Esophagus muscularis mucosa (tissue), 4 donors: ENCODE measurements around the gene MLKL. TPM values are rescaled to one million over a fixed set of nuclear protein-coding genes. Genes with fewer than 3 reads are reported as not detected.

Experiments
- DNase-seq: peaks from one replicate; pipeline ENCODE4 v3.0.0-alpha.2; 2017; ENCODE audit errors: extremely low spot score
- H3K27ac ChIP-seq, 4 donors: fragments of 200-600 bp; sonication (generic); replicated peaks in 1 of 4; 1 replicate in 3 of 4; 2 replicates in 1 of 4; pipeline ENCODE4 v1.5.1; 2016 to 2019; ENCODE audit warnings: mild to moderate bottlenecking in 1 of 4
- H3K27me3 ChIP-seq, 4 donors: fragments of 200-600 bp; sonication (generic); one replicate each; pipeline versions ENCODE4 v1.5.1 to v1.6.0; 2016 to 2019
- H3K36me3 ChIP-seq, 4 donors: fragments of 200-600 bp; sonication (generic); one replicate each; pipeline ENCODE4 v1.5.1; 2016 to 2019
- H3K4me1 ChIP-seq, 4 donors: fragments of 200-600 bp; sonication (generic); one replicate each; pipeline ENCODE4 v1.5.1; 2016 to 2019
- H3K4me3 ChIP-seq, 4 donors: fragments of 200-600 bp; sonication (generic); 1 replicate in 2 of 4; 2 replicates in 2 of 4; pipeline ENCODE4 v1.5.1; 2016 to 2019; ENCODE audit warnings: mild to moderate bottlenecking in 4 of 4, moderate library complexity in 1 of 4
- H3K9me3 ChIP-seq, 4 donors: fragments of 200-600 bp; sonication (generic); 1 replicate in 3 of 4; 2 replicates in 1 of 4; pipeline ENCODE4 v1.5.1; 2016 to 2019
- CTCF ChIP-seq, 3 experiments: fragments of 200-600 bp in 2 of 3; fragments of 450-650 bp in 1 of 3; sonication (generic) in 2 of 3; IDR thresholded peaks; one replicate each; pipeline ENCODE4 v1.5.1; 2017 to 2019; ENCODE audit warnings: antibody characterized with exemption in 3 of 3, mild to moderate bottlenecking in 2 of 3, moderate library complexity in 1 of 3
- EP300 ChIP-seq: sonication (generic); formaldehyde crosslinking; IDR thresholded peaks from one replicate; pipeline ENCODE4 v1.6.1; 2017; ENCODE audit warnings: antibody characterized with exemption
- POLR2A ChIP-seq: fragments of 450-650 bp; IDR thresholded peaks from one replicate; pipeline ENCODE4 v1.6.1; 2017; ENCODE audit warnings: antibody characterized with exemption, moderate library complexity, mild to moderate bottlenecking, low read depth
- POLR2AphosphoS5 ChIP-seq, 2 donors: sonication (generic); formaldehyde crosslinking; IDR thresholded peaks; one replicate each; pipeline ENCODE4 v1.6.1; 2017; ENCODE audit warnings: antibody characterized with exemption in 2 of 2
- WGBS: methylation state at CpG from one replicate; pipeline ENCODE4 v1.1.5; 2018; 5-methylcytosine and 5-hydroxymethylcytosine counted together
- intact Hi-C: fragments of 100-400 bp; cut with DNase I; formaldehyde crosslinking; loops from one replicate; pipeline ENCODE4 v1.15.1; 2023
- total RNA-seq, 4 donors: library from RNA; depleted of rRNA; stranded (reverse); fragments of >200 nt; gene quantifications; one replicate each; pipeline versions ENCODE4 v1.1.0 to v1.2.1, GENCODE V29; 2016

MLKL gene
- total RNA-seq, 4 donors from 2014 or later = 5.8 to 19.9 (median 7.3) TPM

- no peaks in the 10 kb centered on the region for H3K36me3 ChIP-seq
- intact Hi-C loops = no loop called here
- peaks cover 0 to 26% (median 0%) of the 10 kb centered on the region in 4 donors for H3K27me3 ChIP-seq
- no peak overlapping the region for H3K27ac ChIP-seq
- DNase-seq = no peak
- H3K4me1 ChIP-seq = peaks cover 0 to 7% (median 2%) of the 10 kb centered on the region in 4 donors
- TF ChIP-seq EP300 (no peak), CTCF (IDR thresholded peaks at IDR 0.05) (no peak), POLR2AphosphoS5 (IDR thresholded peaks at IDR 0.05) (no peak), POLR2A (no peak)
- 97% methylated on average over 5 of the region's 15 CpGs for WGBS
- H3K9me3 ChIP-seq = no peaks in the 10 kb centered on the region
- H3K4me3 ChIP-seq = no peak overlapping the region
Measured at GRCh38 chr16:74732707-74733350, 32.2 kb upstream of the MLKL start.

- Histone ChIP-seq H3K4me1 (peaks cover 0 to 7% (median 2%) of the 10 kb centered on the region in 4 donors), H3K4me3 (no peak overlapping the region), H3K36me3 (no peaks in the 10 kb centered on the region), H3K27me3 (peaks cover 0 to 24% (median 0%) of the 10 kb centered on the region in 4 donors), H3K27ac (no peak overlapping the region), H3K9me3 (peaks cover 0 to 6% (median 2%) of the 10 kb centered on the region in 4 donors)
- intact Hi-C loops = no loop called here
- WGBS = 89% methylated on average over 8 of the region's 8 CpGs
- DNase-seq = no peak
- TF ChIP-seq POLR2A = no peak
- TF ChIP-seq EP300 = no peak
- TF ChIP-seq POLR2AphosphoS5 (IDR thresholded peaks at IDR 0.05) = no peak
- TF ChIP-seq CTCF (IDR thresholded peaks at IDR 0.05) = no peak
Measured at GRCh38 chr16:74731853-74732477, 31.3 kb upstream of the MLKL start.

GRCh38 chr16:74729783-74730683 is 29.4 kb upstream of the MLKL start:
- intact Hi-C loops = no loop called here
- Histone ChIP-seq H3K27ac (no peak overlapping the region), H3K9me3 (peaks cover 0 to 10% (median 7%) of the 10 kb centered on the region in 4 donors), H3K27me3 (peaks cover 0 to 19% (median 0%) of the 10 kb centered on the region in 4 donors), H3K4me3 (no peak overlapping the region), H3K36me3 (no peaks in the 10 kb centered on the region), H3K4me1 (peaks cover 0 to 10% (median 7%) of the 10 kb centered on the region in 4 donors)
- TF ChIP-seq CTCF (IDR thresholded peaks at IDR 0.05) (no peak), POLR2A (no peak), POLR2AphosphoS5 (IDR thresholded peaks at IDR 0.05) (no peak), EP300 (no peak)
- 52% methylated on average over 9 of the region's 11 CpGs for WGBS
- DNase-seq = no peak

GRCh38 chr16:74727903-74728302 is 27.2 kb upstream of the MLKL start:
- no peak for TF ChIP-seq CTCF (IDR thresholded peaks at IDR 0.05)
- TF ChIP-seq POLR2AphosphoS5 (IDR thresholded peaks at IDR 0.05) = no peak
- TF ChIP-seq EP300 = no peak
- TF ChIP-seq POLR2A = no peak
- DNase-seq = no peak
- Histone ChIP-seq H3K27ac (no peak overlapping the region), H3K27me3 (peaks cover 0 to 15% (median 0%) of the 10 kb centered on the region in 4 donors), H3K4me3 (no peak overlapping the region), H3K36me3 (no peaks in the 10 kb centered on the region), H3K4me1 (peaks cover 0 to 13% (median 7%) of the 10 kb centered on the region in 4 donors), H3K9me3 (peaks cover 0 to 10% (median 7%) of the 10 kb centered on the region in 4 donors)
- 93% methylated on average over 4 of the region's 4 CpGs for WGBS
- intact Hi-C loops = no loop called here
